CD4-positive, alpha-beta T cell (primary cell): ENCODE results near the gene TGFBR2. TPM values are rescaled to one million over a fixed set of nuclear protein-coding genes. Genes with fewer than 3 reads are reported as not detected.

Experiments used
- ATAC-seq: fragments of 200-7000 bp; cut with Tn5 transposase; one replicate; pipeline ENCODE4 v1.10.0; 2022; ENCODE audit warnings: mild to moderate bottlenecking; ENCODE audit not compliant: poor library complexity
- CTCF ChIA-PET: fragments of 350-600 bp; sonication (Branson Sonifier 250); formaldehyde crosslinking; loops from one replicate; lab custom pipeline; 2021; ENCODE audit warnings: antibody characterized with exemption, inconsistent platforms; lab: Charles Lee
- POLR2A ChIA-PET: fragments of 350-600 bp; sonication (Branson Sonifier 250); formaldehyde crosslinking; loops from one replicate; lab custom pipeline; 2021; ENCODE audit warnings: antibody characterized with exemption, inconsistent platforms; lab: Charles Lee
- DNase-seq, 14 experiments: peaks; one replicate each; pipeline ENCODE4 v3.0.0-alpha.2; 2013 to 2020; ENCODE audit warnings: mixed read lengths in 2 of 14
- H3K27ac ChIP-seq, 2 donors: one replicate each; pipeline versions ENCODE4 v1.5.1 to v1.7.0; 2013; ENCODE audit warnings: low read length in 2 of 2, low read depth in 1 of 2, mild to moderate bottlenecking in 1 of 2
- H3K27me3 ChIP-seq, 2 experiments: 1 replicate in 1 of 2; 2 replicates in 1 of 2; pipeline versions ENCODE4 v1.6.1 to v1.7.0; 2013; ENCODE audit warnings: low read length in 2 of 2, control low read depth in 1 of 2, mild to moderate bottlenecking in 1 of 2, moderate library complexity in 1 of 2; ENCODE audit not compliant: insufficient read depth in 2 of 2, control insufficient read depth in 1 of 2
- H3K36me3 ChIP-seq: one replicate; pipeline ENCODE4 v1.6.1; 2013; ENCODE audit warnings: low read length, control low read depth; ENCODE audit not compliant: insufficient read depth
- H3K4me1 ChIP-seq: one replicate; pipeline ENCODE4 v1.6.1; 2013; ENCODE audit warnings: low read length, control low read depth; ENCODE audit not compliant: insufficient read depth
- H3K4me3 ChIP-seq: one replicate; pipeline ENCODE4 v1.5.1; 2013; ENCODE audit warnings: mild to moderate bottlenecking, low read length, moderate library complexity
- H3K9me3 ChIP-seq, 2 experiments: 1 replicate in 1 of 2; 2 replicates in 1 of 2; pipeline versions ENCODE4 v1.6.1 to v1.7.0; 2013; ENCODE audit warnings: low read length in 2 of 2, mild to moderate bottlenecking in 2 of 2, control low read depth in 1 of 2, moderate library complexity in 1 of 2; ENCODE audit not compliant: control insufficient read depth in 1 of 2, insufficient read depth in 1 of 2
- H3K27ac Mint-ChIP-seq: one replicate; pipeline ENCODE4 v1.8.0; 2020; ENCODE audit warnings: mixed read lengths
- H3K27me3 Mint-ChIP-seq: one replicate; pipeline ENCODE4 v1.8.0; 2021; ENCODE audit warnings: mixed read lengths
- H3K36me3 Mint-ChIP-seq: one replicate; pipeline ENCODE4 v1.8.0; 2021; ENCODE audit warnings: low read depth, mixed read lengths
- H3K4me1 Mint-ChIP-seq: one replicate; pipeline ENCODE4 v1.8.0; 2021; ENCODE audit warnings: low read depth, mixed read lengths
- H3K4me3 Mint-ChIP-seq: one replicate; pipeline ENCODE4 v1.8.0; 2020; ENCODE audit warnings: mild to moderate bottlenecking, mixed read lengths
- H3K9me3 Mint-ChIP-seq: one replicate; pipeline ENCODE4 v1.8.0; 2020; ENCODE audit warnings: mixed read lengths
- intact Hi-C, 2 experiments: fragments of 100-400 bp; cut with DNase I in 1 of 2; cut with micrococcal nuclease in 1 of 2; formaldehyde crosslinking; loops; one replicate each; pipeline versions ENCODE4 v1.15.1 to v1.9.0; 2023 to 2025; cut with DNase I, micrococcal nuclease
- total RNA-seq, 174 experiments: library from RNA in 2 of 174; stranded (reverse) in 2 of 174; gene quantifications; one replicate each; pipeline ENCODE4 v1.2.3 and lab custom pipeline; 2021 to 2026
- TF ChIP-seq, protein P1 (sequence below): fragments of 200-600 bp; IDR thresholded peaks from one replicate; pipeline ENCODE4 v1.8.0; 2022; ENCODE audit warnings: antibody characterized with exemption, mild to moderate bottlenecking

TGFBR2 gene
- total RNA-seq, 2 experiments from 2014 or later = 203 to 205 TPM

DNA sequence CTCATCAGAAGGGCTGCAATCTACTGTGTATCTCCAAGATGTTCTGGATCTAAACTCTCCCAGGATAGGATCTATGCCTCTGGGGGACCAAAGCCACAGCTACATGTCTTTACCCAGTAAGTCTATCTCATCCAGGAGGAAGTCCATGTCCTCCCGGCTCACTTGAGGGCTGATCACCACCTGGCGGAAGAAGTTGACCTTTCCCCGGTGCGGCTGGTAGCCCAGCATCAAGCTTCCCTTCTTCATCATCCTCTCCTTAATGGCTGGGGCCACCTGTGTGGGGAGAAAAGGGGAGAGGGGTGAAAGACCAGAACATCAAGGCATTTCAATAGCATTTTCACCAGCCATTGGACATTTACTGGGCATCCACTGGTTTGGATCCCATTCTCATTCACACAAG lies 121.7 kb downstream of the TGFBR2 start:
- ATAC-seq (no peak), DNase-seq (no peak)
- Histone ChIP-seq H3K4me1 (no peaks in the 10 kb centered on the region), H3K9me3 (no peaks in the 10 kb centered on the region), H3K27ac (no peak overlapping the region), H3K36me3 (no peaks in the 10 kb centered on the region), H3K27me3 (no peaks in the 10 kb centered on the region), H3K4me3 (no peak overlapping the region)
- intact Hi-C loops = no loop called here
- Mint-ChIP-seq H3K36me3 (no peaks in the 10 kb centered on the region), H3K4me1 (peaks cover 38% of the 10 kb centered on the region), H3K9me3 (no peaks in the 10 kb centered on the region), H3K4me3 (no peak overlapping the region), H3K27ac (no peak overlapping the region), H3K27me3 (no peaks in the 10 kb centered on the region)
- ChIA-PET POLR2A (no interaction called here), CTCF (no interaction called here)
- TF ChIP-seq, protein P1, sequence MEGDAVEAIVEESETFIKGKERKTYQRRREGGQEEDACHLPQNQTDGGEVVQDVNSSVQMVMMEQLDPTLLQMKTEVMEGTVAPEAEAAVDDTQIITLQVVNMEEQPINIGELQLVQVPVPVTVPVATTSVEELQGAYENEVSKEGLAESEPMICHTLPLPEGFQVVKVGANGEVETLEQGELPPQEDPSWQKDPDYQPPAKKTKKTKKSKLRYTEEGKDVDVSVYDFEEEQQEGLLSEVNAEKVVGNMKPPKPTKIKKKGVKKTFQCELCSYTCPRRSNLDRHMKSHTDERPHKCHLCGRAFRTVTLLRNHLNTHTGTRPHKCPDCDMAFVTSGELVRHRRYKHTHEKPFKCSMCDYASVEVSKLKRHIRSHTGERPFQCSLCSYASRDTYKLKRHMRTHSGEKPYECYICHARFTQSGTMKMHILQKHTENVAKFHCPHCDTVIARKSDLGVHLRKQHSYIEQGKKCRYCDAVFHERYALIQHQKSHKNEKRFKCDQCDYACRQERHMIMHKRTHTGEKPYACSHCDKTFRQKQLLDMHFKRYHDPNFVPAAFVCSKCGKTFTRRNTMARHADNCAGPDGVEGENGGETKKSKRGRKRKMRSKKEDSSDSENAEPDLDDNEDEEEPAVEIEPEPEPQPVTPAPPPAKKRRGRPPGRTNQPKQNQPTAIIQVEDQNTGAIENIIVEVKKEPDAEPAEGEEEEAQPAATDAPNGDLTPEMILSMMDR = no peak

DNA sequence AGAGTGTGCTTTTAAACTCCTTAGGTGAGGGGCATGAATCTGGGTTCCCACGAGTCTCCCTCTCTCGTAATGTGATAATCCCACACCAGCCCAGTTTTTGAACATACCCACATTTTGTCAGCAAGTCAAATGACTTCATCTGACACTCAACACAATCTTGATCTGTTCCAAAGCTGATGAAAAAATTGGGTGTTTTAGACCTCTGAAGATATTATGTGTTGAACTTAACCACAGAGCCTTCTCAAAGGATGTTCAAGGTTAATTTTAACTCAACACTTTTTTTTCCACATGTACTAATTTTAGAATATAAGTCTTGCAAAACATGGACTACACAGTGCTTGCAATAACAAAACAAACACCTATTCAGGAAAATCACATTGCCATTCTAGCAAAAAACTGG lies 123.1 kb downstream of the TGFBR2 start:
- H3K4me1 Mint-ChIP-seq = peaks cover 51% of the 10 kb centered on the region
- POLR2A ChIA-PET = interaction anchor here (1.0 kb wide), 1 partner anchor 803 kb away, joined by 3 read pairs; the partner anchor contains the start of gene STT3B
- DNase-seq = peak in 1 of 14 experiments; percentile 11

DNA sequence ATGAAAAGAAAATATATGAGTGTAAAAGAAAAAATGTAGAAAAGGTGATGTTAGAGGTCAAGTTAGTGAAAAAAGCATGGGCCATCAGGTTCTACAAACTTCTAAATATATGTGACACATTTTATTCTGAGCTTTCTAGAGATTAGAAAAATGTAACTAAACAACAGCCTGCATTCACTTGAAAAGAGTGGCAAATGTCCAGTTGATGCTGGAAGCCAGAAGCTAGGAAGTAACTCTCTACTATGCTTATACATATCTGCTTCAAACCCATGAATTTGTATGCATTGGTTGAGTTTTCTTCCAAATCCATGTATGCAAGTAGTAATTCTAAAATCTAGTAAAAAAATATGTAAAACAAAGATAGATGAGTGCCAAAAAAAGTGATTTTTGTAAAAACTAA lies 123.5 kb downstream of the TGFBR2 start:
- DNase-seq = no peak
- ChIA-PET POLR2A (interaction anchor here (1.0 kb wide), 1 partner anchor 803 kb away, joined by 3 read pairs; the partner anchor contains the start of gene STT3B), CTCF (interaction anchor here (1.1 kb wide), 1 partner anchor 411 kb away, joined by 3 read pairs; no protein-coding TSS in a partner anchor)
- H3K9me3 ChIP-seq = no peaks in the 10 kb centered on the region
- no peak overlapping the region for H3K4me3 ChIP-seq
- Mint-ChIP-seq H3K27me3 (no peaks in the 10 kb centered on the region), H3K9me3 (no peaks in the 10 kb centered on the region), H3K4me1 (peaks cover 55% of the 10 kb centered on the region), H3K27ac (peak overlapping the region; percentile 37), H3K4me3 (no peak overlapping the region), H3K36me3 (no peaks in the 10 kb centered on the region)
- no peak for ATAC-seq
- no peaks in the 10 kb centered on the region for H3K36me3 ChIP-seq
- H3K27ac ChIP-seq = no peak overlapping the region
- intact Hi-C loops = no loop called here
- H3K27me3 ChIP-seq = no peaks in the 10 kb centered on the region
- H3K4me1 ChIP-seq = no peaks in the 10 kb centered on the region
- TF ChIP-seq, protein P1 = no peak

More for the DNA sequence above, 123.1 kb downstream of the TGFBR2 start:
- no peaks in the 10 kb centered on the region for H3K36me3 ChIP-seq
- no peak overlapping the region for H3K27ac ChIP-seq
- ATAC-seq = peak; percentile 57
- no peaks in the 10 kb centered on the region for H3K4me1 ChIP-seq
- Mint-ChIP-seq H3K4me3 (peak overlapping the region; percentile 1), H3K9me3 (no peaks in the 10 kb centered on the region), H3K27me3 (no peaks in the 10 kb centered on the region), H3K27ac (peak overlapping the region; percentile 37), H3K36me3 (no peaks in the 10 kb centered on the region)
- no peaks in the 10 kb centered on the region for H3K27me3 ChIP-seq
- no peaks in the 10 kb centered on the region for H3K9me3 ChIP-seq
- TF ChIP-seq, protein P1 = no peak
- intact Hi-C loops = no loop called here
- CTCF ChIA-PET = interaction anchor here (1.1 kb wide), 1 partner anchor 410 kb away, joined by 3 read pairs; no protein-coding TSS in a partner anchor
- H3K4me3 ChIP-seq = no peak overlapping the region
